GM12873 (cell line): ENCODE data around the gene PDXDC1.

ENCODE experiments used
- TF ChIP-seq, protein P1 (sequence below): IDR thresholded peaks from 2 replicates; pipeline ENCODE4 v1.5.1; 2012; ENCODE audit warnings: low read depth, mild to moderate bottlenecking, moderate library complexity, low read length, control low read depth; ENCODE audit not compliant: insufficient read depth; ENCODE audit errors: missing control alignments

Gene PDXDC1

GRCh38 chr16:15054357-15055140, 79.7 kb downstream of the PDXDC1 start:
- TF ChIP-seq, protein P1, sequence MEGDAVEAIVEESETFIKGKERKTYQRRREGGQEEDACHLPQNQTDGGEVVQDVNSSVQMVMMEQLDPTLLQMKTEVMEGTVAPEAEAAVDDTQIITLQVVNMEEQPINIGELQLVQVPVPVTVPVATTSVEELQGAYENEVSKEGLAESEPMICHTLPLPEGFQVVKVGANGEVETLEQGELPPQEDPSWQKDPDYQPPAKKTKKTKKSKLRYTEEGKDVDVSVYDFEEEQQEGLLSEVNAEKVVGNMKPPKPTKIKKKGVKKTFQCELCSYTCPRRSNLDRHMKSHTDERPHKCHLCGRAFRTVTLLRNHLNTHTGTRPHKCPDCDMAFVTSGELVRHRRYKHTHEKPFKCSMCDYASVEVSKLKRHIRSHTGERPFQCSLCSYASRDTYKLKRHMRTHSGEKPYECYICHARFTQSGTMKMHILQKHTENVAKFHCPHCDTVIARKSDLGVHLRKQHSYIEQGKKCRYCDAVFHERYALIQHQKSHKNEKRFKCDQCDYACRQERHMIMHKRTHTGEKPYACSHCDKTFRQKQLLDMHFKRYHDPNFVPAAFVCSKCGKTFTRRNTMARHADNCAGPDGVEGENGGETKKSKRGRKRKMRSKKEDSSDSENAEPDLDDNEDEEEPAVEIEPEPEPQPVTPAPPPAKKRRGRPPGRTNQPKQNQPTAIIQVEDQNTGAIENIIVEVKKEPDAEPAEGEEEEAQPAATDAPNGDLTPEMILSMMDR: no peak

DNA sequence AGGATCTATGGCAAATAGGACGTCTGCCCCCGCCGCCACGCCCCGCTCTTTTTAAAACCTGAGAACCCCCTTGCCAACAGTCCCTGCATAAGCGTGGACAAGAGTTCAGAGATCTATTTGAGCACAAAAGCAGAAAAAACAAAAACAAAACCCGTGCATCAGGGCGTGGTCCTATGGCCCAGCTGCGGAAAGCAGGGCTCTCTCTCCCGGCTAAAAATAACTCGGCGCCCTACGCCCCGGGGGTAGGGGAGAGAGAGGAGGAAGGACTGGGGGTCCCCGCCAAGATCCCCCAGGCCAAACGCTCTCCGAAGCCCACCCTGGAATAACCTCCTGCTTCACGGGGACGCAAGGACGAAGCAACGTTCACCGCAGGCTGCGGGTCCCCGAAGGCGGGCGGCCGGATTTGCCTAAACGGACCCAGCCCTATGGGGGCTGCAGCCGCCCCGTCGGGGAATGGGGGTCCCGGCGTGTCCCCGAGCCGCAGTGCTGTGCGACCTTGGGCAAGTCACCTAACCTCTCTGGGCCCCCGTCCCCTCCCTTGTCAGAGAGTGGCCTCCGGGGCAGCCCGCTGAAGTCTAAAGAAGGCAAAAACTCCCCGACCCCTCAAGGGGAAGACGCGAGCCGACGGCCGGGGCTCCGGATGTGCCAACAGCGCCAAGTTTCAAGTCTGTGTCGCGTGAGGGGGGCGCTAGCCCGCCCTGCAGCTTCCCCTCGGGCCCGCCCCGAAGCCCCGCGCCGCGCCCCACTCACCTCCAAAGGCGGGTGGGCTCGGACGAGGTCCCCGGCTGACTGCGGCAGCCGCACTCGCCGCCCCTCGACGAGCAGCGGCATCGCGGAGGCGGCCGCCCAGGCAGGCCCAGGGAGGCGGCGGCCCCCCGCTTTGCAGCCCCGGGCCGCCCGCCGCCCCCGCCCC, 80.6 kb downstream of the PDXDC1 start:
- TF ChIP-seq, protein P1: peak; percentile 41

GRCh38 chr16:15057681-15058417, 83.0 kb downstream of the PDXDC1 start:
- TF ChIP-seq, protein P1: no peak

- TF ChIP-seq, protein P1: no peak
Observed at GRCh38 chr16:15059324-15059723, 84.5 kb downstream of the PDXDC1 start.

DNA sequence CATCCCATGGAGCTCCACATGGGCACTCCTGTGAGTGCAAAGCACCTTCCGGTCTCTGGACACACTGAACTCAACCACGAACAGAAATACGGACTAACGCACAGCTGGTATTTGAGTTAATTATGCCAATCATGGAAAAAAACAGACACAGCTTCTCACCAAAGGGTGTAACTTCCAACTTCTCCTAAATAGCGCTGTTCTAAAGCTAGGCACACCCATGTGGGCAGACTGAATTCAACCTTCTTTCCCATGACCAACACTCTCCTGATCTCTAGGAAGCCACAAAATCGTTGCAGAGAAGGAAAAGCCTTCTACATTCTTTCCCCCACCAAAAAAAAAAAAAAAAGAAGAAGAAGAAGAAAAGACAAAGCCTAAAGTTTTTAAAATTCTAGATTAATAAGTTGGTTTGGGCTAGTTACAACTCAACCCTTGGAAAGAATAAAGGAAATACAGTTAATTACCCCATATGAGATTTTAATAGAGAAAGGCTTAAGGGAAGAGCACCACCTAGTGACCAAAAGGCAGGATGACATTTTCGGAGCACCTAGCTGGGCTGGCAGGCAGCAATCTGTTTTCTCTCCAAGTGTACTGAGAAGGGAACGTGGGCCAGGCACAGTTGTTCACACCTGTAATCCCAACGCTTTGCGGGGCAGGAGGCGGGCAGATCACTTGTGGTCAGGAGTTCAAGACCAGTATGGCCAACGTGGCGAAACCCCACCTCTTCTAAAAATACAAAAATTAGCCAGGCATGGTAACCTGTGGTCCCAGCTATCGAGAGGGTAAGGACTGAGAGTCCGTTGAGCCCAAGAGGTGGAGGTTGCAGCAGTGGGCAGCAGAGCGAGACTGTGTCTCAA, 97.3 kb downstream of the PDXDC1 start:
- TF ChIP-seq, protein P1: peak; percentile 20

DNA sequence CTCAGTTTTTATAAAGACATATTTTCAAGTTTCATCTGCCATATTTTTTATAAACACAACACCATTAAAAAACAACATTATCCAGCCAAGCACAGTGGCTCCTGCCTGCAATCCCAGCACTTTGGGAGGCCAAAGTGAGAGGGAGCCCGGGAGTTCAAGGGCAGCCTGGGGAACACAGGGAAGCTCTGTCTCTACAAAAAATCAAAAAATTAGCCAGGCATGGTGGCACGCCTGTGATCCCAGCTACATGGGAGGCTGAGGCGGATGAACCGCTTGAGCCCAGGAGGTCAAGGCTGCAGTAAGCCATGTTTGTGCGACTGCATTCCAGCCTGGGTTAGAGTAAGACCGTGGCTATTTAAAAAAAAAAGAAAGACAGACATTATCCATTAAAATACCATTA, 98.3 kb downstream of the PDXDC1 start:
- TF ChIP-seq, protein P1: no peak
